ENCODE results near the gene CD244.

DNA sequence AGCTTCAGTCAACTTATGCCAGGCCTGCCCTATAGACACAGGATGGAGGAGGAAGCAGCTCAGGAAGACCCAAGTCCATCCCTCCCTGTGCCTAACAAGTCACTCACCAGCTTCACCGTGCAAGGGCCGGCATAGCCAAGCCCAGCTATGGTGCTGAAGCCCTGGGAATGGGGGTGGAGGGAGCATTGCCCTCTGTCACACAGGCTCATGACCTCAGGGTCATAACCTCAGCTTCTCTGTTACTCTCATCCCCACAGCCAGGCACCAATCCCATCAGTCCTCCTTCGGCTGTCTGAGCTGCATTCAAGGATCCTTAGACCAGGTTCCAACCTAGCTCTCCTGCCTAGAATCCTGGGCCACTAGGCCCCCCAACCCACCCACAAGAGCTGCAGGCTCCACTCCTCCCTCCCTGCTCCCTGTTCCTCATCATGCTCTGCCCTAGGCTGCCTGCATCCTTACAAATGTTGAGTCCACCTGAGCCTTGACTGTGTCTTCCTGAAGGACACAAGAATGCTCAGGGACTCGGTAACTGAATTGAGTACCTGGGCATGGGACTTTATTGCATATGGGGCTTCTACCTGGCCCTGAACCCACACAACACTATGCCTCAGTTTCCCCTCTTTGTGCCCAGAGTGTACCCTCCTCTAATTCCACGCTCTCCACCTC, 1.7 kb downstream of the CD244 start:
- TF ChIP-seq, protein P1, sequence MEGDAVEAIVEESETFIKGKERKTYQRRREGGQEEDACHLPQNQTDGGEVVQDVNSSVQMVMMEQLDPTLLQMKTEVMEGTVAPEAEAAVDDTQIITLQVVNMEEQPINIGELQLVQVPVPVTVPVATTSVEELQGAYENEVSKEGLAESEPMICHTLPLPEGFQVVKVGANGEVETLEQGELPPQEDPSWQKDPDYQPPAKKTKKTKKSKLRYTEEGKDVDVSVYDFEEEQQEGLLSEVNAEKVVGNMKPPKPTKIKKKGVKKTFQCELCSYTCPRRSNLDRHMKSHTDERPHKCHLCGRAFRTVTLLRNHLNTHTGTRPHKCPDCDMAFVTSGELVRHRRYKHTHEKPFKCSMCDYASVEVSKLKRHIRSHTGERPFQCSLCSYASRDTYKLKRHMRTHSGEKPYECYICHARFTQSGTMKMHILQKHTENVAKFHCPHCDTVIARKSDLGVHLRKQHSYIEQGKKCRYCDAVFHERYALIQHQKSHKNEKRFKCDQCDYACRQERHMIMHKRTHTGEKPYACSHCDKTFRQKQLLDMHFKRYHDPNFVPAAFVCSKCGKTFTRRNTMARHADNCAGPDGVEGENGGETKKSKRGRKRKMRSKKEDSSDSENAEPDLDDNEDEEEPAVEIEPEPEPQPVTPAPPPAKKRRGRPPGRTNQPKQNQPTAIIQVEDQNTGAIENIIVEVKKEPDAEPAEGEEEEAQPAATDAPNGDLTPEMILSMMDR (IDR thresholded peaks at IDR 0.05): no peak
- TF ChIP-seq POLR2A (IDR thresholded peaks at IDR 0.05): no peak

Measured in gastroesophageal sphincter (tissue), 3 donors.